ENCODE results near the gene COL6A5.

The COL6A5 gene

DNA sequence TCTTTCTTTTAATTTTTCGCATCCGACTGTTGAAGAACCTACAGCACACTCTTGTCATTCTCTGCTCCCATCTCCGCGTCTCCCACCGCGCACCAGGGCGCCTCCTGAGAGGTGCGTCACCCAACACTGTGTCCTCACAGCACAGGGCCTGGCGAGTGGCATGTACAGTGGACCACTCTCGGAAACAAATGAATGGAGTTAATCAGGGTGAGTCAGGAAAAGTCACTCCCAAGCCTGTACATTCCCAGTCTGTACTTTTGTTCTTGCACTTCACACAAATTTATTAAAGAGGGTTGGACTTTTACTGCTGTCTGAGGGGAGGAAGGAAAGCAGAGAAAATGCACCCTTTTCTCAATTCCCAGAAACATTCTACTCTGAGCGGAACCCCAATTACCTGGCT lies 172.1 kb downstream of the COL6A5 start:
- H3K36me3 ChIP-seq, result no peaks in the 10 kb centered on the region
- no peak overlapping the region for H3K4me3 ChIP-seq (ENCODE audit: low read depth in 1 of 2, low read length in 1 of 2)
- H3K4me1 ChIP-seq (ENCODE audit: control insufficient read depth in 1 of 2, insufficient read depth in 1 of 2, low read depth in 1 of 2, low read length in 1 of 2), result no peaks in the 10 kb centered on the region
- peaks cover 94% of the 10 kb centered on the region for H3K27me3 ChIP-seq
- TF ChIP-seq CTCF (IDR thresholded peaks at IDR 0.05), result no peak
- H3K9me3 ChIP-seq, result no peaks in the 10 kb centered on the region
- H3K27ac ChIP-seq, result no peak overlapping the region

DNA sequence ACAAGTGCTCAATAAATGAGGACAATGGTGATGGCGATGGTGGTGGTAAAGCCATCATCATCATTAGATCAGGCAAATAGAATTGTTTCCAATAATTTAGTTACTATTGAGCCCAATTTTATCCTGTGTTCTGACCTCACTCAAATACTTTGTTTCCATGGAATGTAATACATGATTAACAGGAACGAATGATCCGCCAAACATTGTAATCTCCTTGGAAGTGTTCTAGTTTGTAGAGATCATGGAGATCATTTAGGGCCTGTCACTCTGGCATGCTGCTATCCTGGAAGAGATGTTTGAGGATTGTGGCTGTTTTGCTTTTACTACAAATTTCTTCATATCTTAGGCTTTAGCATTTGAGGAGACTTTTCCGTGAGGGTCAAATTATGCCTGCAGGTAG lies 174.3 kb downstream of the COL6A5 start:
- Histone ChIP-seq H3K36me3 (no peaks in the 10 kb centered on the region), H3K4me3 (ENCODE audit: low read depth in 1 of 2, low read length in 1 of 2) (no peak overlapping the region), H3K27ac (no peak overlapping the region), H3K4me1 (ENCODE audit: control insufficient read depth in 1 of 2, insufficient read depth in 1 of 2, low read depth in 1 of 2, low read length in 1 of 2) (no peaks in the 10 kb centered on the region), H3K27me3 (peaks cover 97% of the 10 kb centered on the region), H3K9me3 (no peaks in the 10 kb centered on the region)
- TF ChIP-seq CTCF (IDR thresholded peaks at IDR 0.05), result no peak

GRCh38 chr3:130522399-130522798 lies 176.9 kb downstream of the COL6A5 start:
- Histone ChIP-seq H3K4me1 (ENCODE audit: control insufficient read depth in 1 of 2, insufficient read depth in 1 of 2, low read depth in 1 of 2, low read length in 1 of 2) (no peaks in the 10 kb centered on the region), H3K9me3 (no peaks in the 10 kb centered on the region), H3K4me3 (ENCODE audit: low read depth in 1 of 2, low read length in 1 of 2) (no peak overlapping the region), H3K27ac (no peak overlapping the region), H3K36me3 (no peaks in the 10 kb centered on the region), H3K27me3 (peaks cover 81% of the 10 kb centered on the region)
- no peak for TF ChIP-seq CTCF (IDR thresholded peaks at IDR 0.05)

DNA sequence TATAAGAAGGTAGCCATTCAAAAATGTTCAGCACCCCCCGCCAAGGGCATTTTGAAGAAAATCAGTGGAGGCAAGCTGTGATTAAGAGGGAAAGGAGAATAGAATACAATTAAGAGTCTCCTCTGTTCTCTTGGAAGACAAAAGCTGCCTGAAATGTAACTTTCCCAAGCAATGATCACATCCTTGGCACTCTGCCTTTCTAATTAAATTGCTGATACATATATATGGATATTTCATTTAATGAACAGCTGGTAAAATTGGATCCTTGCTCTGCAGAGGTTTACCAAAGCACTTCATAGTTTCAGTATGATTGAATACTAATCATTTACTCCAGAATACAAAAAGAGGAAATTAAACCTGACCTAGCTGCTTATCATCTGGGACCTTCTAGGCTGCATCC lies 182.0 kb downstream of the COL6A5 start:
- no peak for TF ChIP-seq CTCF (IDR thresholded peaks at IDR 0.05)
- H3K4me3 ChIP-seq (ENCODE audit: low read depth in 1 of 2, low read length in 1 of 2), result no peak overlapping the region
- no peaks in the 10 kb centered on the region for H3K4me1 ChIP-seq (ENCODE audit: control insufficient read depth in 1 of 2, insufficient read depth in 1 of 2, low read depth in 1 of 2, low read length in 1 of 2)
- H3K27ac ChIP-seq, result no peak overlapping the region
- peaks cover 32% of the 10 kb centered on the region for H3K27me3 ChIP-seq
- H3K36me3 ChIP-seq, result no peaks in the 10 kb centered on the region
- H3K9me3 ChIP-seq, result no peaks in the 10 kb centered on the region

DNA sequence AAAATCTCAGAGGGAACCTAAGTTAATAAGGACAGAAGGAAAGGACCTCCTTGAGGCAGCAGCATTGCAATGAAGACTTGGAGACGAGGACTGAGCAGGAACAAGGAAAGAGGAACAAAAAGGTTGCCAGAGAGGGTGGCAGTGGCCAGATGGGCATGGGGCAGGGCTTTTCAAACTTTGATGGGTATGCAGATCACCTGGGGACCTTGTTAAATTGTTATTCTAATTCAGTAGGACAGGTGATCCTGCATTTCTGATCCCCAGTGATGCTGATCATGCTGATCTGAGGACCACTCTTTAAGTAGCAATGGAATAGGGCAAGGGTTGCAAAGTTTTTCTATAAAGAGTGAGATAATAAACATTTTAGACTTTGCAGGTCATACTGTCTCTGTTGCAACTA lies 182.6 kb downstream of the COL6A5 start:
- no peaks in the 10 kb centered on the region for H3K9me3 ChIP-seq
- H3K4me3 ChIP-seq (ENCODE audit: low read depth in 1 of 2, low read length in 1 of 2), result no peak overlapping the region
- H3K4me1 ChIP-seq (ENCODE audit: control insufficient read depth in 1 of 2, insufficient read depth in 1 of 2, low read depth in 1 of 2, low read length in 1 of 2), result no peaks in the 10 kb centered on the region
- H3K27me3 ChIP-seq, result peaks cover 25% of the 10 kb centered on the region
- TF ChIP-seq CTCF (IDR thresholded peaks at IDR 0.05), result no peak
- H3K27ac ChIP-seq, result no peak overlapping the region
- no peaks in the 10 kb centered on the region for H3K36me3 ChIP-seq
